HEK293 (cell line): ENCODE measurements around the gene FBXO3.

Experiments used
- FEZF1 ChIP-seq: fragments of 450-650 bp; formaldehyde crosslinking; IDR thresholded peaks from 2 replicates; pipeline ENCODE4 v1.5.1; 2016; ENCODE audit warnings: missing biosample characterization, missing genetic modification characterization
- ZNF274 ChIP-seq, 2 experiments: fragments of 200-500 bp in 1 of 2; fragments of 450-650 bp in 1 of 2; sonication (Bioruptor generic) in 1 of 2; formaldehyde crosslinking in 1 of 2; IDR thresholded peaks; 2 replicates each; pipeline versions ENCODE4 v1.5.1 to v1.6.1; 2014 to 2016; ENCODE audit warnings: borderline replicate concordance in 1 of 2, inconsistent platforms in 1 of 2, low read length in 1 of 2, missing biosample characterization in 1 of 2, missing genetic modification characterization in 1 of 2
- TF ChIP-seq, protein P1 (sequence below): fragments of 450-650 bp; formaldehyde crosslinking; IDR thresholded peaks from 2 replicates; pipeline ENCODE4 v1.5.1; 2016; ENCODE audit warnings: missing biosample characterization, missing genetic modification characterization
- TF ChIP-seq, protein P2 (sequence below): fragments of 450-650 bp; formaldehyde crosslinking; IDR thresholded peaks from 2 replicates; pipeline ENCODE4 v1.5.1; 2016; ENCODE audit warnings: missing biosample characterization, missing genetic modification characterization

DNA sequence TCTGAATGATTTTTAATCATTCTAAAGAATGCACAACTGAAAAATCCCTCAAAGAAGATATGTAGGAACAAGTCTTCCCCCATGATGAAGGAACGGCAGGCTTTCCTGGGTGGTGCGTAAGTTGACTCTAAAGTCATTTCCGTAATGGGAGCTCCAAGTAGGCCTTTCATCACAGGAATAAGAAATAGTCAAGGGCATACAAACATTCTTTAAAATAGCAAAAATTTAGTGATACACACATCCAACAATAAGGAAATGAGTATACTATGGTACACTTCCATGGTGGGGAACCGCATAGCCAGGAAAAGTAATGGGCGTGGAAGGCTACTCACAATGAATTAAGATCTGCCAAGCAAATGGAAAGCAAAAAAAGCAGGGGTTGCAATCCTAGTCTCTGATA lies 48.8 kb downstream of the FBXO3 start:
- TF ChIP-seq, protein P1, sequence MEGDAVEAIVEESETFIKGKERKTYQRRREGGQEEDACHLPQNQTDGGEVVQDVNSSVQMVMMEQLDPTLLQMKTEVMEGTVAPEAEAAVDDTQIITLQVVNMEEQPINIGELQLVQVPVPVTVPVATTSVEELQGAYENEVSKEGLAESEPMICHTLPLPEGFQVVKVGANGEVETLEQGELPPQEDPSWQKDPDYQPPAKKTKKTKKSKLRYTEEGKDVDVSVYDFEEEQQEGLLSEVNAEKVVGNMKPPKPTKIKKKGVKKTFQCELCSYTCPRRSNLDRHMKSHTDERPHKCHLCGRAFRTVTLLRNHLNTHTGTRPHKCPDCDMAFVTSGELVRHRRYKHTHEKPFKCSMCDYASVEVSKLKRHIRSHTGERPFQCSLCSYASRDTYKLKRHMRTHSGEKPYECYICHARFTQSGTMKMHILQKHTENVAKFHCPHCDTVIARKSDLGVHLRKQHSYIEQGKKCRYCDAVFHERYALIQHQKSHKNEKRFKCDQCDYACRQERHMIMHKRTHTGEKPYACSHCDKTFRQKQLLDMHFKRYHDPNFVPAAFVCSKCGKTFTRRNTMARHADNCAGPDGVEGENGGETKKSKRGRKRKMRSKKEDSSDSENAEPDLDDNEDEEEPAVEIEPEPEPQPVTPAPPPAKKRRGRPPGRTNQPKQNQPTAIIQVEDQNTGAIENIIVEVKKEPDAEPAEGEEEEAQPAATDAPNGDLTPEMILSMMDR (tag by site-specific recombination), result no peak
- TF ChIP-seq, protein P2, sequence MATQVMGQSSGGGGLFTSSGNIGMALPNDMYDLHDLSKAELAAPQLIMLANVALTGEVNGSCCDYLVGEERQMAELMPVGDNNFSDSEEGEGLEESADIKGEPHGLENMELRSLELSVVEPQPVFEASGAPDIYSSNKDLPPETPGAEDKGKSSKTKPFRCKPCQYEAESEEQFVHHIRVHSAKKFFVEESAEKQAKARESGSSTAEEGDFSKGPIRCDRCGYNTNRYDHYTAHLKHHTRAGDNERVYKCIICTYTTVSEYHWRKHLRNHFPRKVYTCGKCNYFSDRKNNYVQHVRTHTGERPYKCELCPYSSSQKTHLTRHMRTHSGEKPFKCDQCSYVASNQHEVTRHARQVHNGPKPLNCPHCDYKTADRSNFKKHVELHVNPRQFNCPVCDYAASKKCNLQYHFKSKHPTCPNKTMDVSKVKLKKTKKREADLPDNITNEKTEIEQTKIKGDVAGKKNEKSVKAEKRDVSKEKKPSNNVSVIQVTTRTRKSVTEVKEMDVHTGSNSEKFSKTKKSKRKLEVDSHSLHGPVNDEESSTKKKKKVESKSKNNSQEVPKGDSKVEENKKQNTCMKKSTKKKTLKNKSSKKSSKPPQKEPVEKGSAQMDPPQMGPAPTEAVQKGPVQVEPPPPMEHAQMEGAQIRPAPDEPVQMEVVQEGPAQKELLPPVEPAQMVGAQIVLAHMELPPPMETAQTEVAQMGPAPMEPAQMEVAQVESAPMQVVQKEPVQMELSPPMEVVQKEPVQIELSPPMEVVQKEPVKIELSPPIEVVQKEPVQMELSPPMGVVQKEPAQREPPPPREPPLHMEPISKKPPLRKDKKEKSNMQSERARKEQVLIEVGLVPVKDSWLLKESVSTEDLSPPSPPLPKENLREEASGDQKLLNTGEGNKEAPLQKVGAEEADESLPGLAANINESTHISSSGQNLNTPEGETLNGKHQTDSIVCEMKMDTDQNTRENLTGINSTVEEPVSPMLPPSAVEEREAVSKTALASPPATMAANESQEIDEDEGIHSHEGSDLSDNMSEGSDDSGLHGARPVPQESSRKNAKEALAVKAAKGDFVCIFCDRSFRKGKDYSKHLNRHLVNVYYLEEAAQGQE (tag by site-specific recombination), result no peak
- TF ChIP-seq FEZF1, result no peak
- TF ChIP-seq ZNF274 (IDR thresholded peaks at IDR 0.05; ENCODE audit: low read length), result no peak
- no peak for TF ChIP-seq ZNF274 (tag by site-specific recombination; IDR thresholded peaks at IDR 0.05; ENCODE audit: borderline replicate concordance)
